H1 (cell line): Measurements from ENCODE around the gene NTRK2. TPM values are rescaled to one million over a fixed set of nuclear protein-coding genes. Genes with fewer than 3 reads are reported as not detected.

Source experiments
- CTCF ChIA-PET: fragments of 300-600 bp; sonication (Branson Sonifier 250); formaldehyde crosslinking; loops from one replicate; lab custom pipeline; 2021; ENCODE audit not compliant: partially characterized antibody; lab: Charles Lee
- POLR2A ChIA-PET: fragments of 300-600 bp; sonication (Branson Sonifier 250); formaldehyde crosslinking; loops from one replicate; lab custom pipeline; 2021; ENCODE audit warnings: inconsistent platforms; ENCODE audit not compliant: partially characterized antibody; lab: Charles Lee
- DNase-seq, 2 experiments: peaks; one replicate each; pipeline versions ENCODE4 v3.0.0 to v3.0.0-alpha.2; 2010 to 2022; ENCODE audit warnings: low spot score in 2 of 2, low read depth in 1 of 2, mixed read lengths in 1 of 2
- FAIRE-seq: peaks from 2 replicates; lab custom pipeline; 2011; peaks lifted over from hg19 to GRCh38; lab: Jason Lieb, UNC
- H2AFZ ChIP-seq: 2 replicates; pipeline ENCODE4 v1.8.1; 2012; ENCODE audit warnings: low read length, inconsistent platforms
- H2AK5ac ChIP-seq: 2 replicates; pipeline ENCODE4 v1.6.1; 2013; ENCODE audit warnings: low read depth, low read length
- H2BK120ac ChIP-seq: replicated peaks from 2 replicates; pipeline ENCODE3; 2013; ENCODE audit warnings: low read depth, low read length, inconsistent platforms
- H2BK12ac ChIP-seq: 2 replicates; pipeline ENCODE4 v1.6.1; 2013; ENCODE audit warnings: low read depth, low read length
- H2BK15ac ChIP-seq: 2 replicates; pipeline ENCODE4 v1.6.1; 2013; ENCODE audit warnings: low read length
- H2BK20ac ChIP-seq: 2 replicates; pipeline ENCODE4 v1.6.1; 2013; ENCODE audit warnings: low read length
- H2BK5ac ChIP-seq: 2 replicates; pipeline ENCODE4 v1.6.1; 2013; ENCODE audit warnings: low read depth, low read length
- H3K14ac ChIP-seq: 2 replicates; pipeline ENCODE4 v1.6.1; 2013; ENCODE audit warnings: inconsistent platforms; ENCODE audit not compliant: insufficient read length
- H3K18ac ChIP-seq: 2 replicates; pipeline ENCODE4 v1.6.1; 2013; ENCODE audit warnings: low read length; ENCODE audit errors: extremely low read depth
- H3K23ac ChIP-seq: 2 replicates; pipeline ENCODE4 v1.6.1; 2013; ENCODE audit warnings: inconsistent platforms; ENCODE audit not compliant: insufficient read length
- H3K23me2 ChIP-seq: 2 replicates; pipeline ENCODE4 v1.6.1; 2013; ENCODE audit warnings: low read depth, low read length
- H3K27ac ChIP-seq: 2 replicates; pipeline ENCODE4 v1.6.1; 2011; ENCODE audit warnings: low read depth, low read length, inconsistent platforms
- H3K27me3 ChIP-seq, 4 experiments: replicated peaks in 1 of 4; 1 replicate in 1 of 4; 2 replicates in 3 of 4; pipeline versions ENCODE4 v1.6.1 to v1.8.1; 2011 to 2013; ENCODE audit warnings: low read length in 3 of 4, mild to moderate bottlenecking in 3 of 4, inconsistent platforms in 2 of 4, mixed read lengths in 2 of 4, moderate library complexity in 1 of 4; ENCODE audit not compliant: control insufficient read depth in 3 of 4, insufficient read depth in 3 of 4; ENCODE audit errors: extremely low read depth in 1 of 4
- H3K36me3 ChIP-seq, 4 experiments: 2 replicates each; pipeline versions ENCODE4 v1.6.1 to v1.8.1; 2011 to 2013; ENCODE audit warnings: mild to moderate bottlenecking in 4 of 4, low read length in 3 of 4, moderate library complexity in 2 of 4, control low read depth in 1 of 4, inconsistent platforms in 1 of 4; ENCODE audit not compliant: insufficient read depth in 4 of 4, control insufficient read depth in 2 of 4
- H3K4ac ChIP-seq: replicated peaks from 2 replicates; pipeline ENCODE3; 2013; ENCODE audit warnings: low read length, low read depth, mixed read lengths, inconsistent platforms; ENCODE audit not compliant: insufficient read length
- H3K4me1 ChIP-seq, 4 experiments: replicated peaks in 1 of 4; 1 replicate in 1 of 4; 2 replicates in 3 of 4; pipeline versions ENCODE4 v1.6.1 to v1.8.1; 2011 to 2013; ENCODE audit warnings: low read length in 3 of 4, inconsistent platforms in 2 of 4, mixed read lengths in 1 of 4; ENCODE audit not compliant: insufficient read depth in 4 of 4, control insufficient read depth in 3 of 4
- H3K4me2 ChIP-seq, 2 experiments: 2 replicates each; pipeline versions ENCODE4 v1.6.1 to v1.8.1; 2011 to 2013; ENCODE audit warnings: low read depth in 2 of 2, low read length in 2 of 2, control low read depth in 1 of 2, inconsistent platforms in 1 of 2, mild to moderate bottlenecking in 1 of 2; ENCODE audit not compliant: insufficient read depth in 1 of 2
- H3K4me3 ChIP-seq, 4 experiments: fragments of 200-600, 300-600 bp in 1 of 4; sonication (generic), shearing (Covaris generic), sonication (Bioruptor Twin) in 1 of 4; 2 replicates each; pipeline versions ENCODE4 v1.5.1 to v1.8.1; 2011 to 2016; ENCODE audit warnings: low read length in 4 of 4, low read depth in 3 of 4, control low read depth in 2 of 4, inconsistent platforms in 2 of 4, mild to moderate bottlenecking in 2 of 4, mixed read lengths in 1 of 4, moderate library complexity in 1 of 4; ENCODE audit not compliant: insufficient read depth in 2 of 4; ENCODE audit errors: extremely low read depth in 1 of 4
- H3K56ac ChIP-seq: replicated peaks from 2 replicates; pipeline ENCODE3; 2013; ENCODE audit warnings: low read depth, mild to moderate bottlenecking, mixed read lengths, low read length, inconsistent platforms; ENCODE audit not compliant: insufficient read length
- H3K79me1 ChIP-seq: 2 replicates; pipeline ENCODE4 v1.6.1; 2013; ENCODE audit warnings: low read depth, low read length, control low read depth
- H3K79me2 ChIP-seq, 2 experiments: 2 replicates each; pipeline versions ENCODE4 v1.6.1 to v1.8.1; 2012 to 2013; ENCODE audit warnings: low read length in 2 of 2, mild to moderate bottlenecking in 2 of 2, inconsistent platforms in 1 of 2; ENCODE audit not compliant: insufficient read depth in 2 of 2, control insufficient read depth in 1 of 2
- H3K9ac ChIP-seq, 4 experiments: replicated peaks in 1 of 4; 1 replicate in 1 of 4; 2 replicates in 3 of 4; pipeline versions ENCODE4 v1.6.1 to v1.8.1; 2011 to 2013; ENCODE audit warnings: low read depth in 3 of 4, low read length in 3 of 4, control low read depth in 2 of 4, mild to moderate bottlenecking in 2 of 4, moderate library complexity in 2 of 4, inconsistent platforms in 1 of 4; ENCODE audit errors: extremely low read depth in 1 of 4
- H3K9me3 ChIP-seq, 2 experiments: 2 replicates each; pipeline versions ENCODE4 v1.6.1 to v1.8.1; 2012 to 2013; ENCODE audit warnings: mild to moderate bottlenecking in 2 of 2, moderate library complexity in 2 of 2, control low read depth in 1 of 2, inconsistent platforms in 1 of 2, low read depth in 1 of 2, low read length in 1 of 2, mixed read lengths in 1 of 2; ENCODE audit not compliant: insufficient read depth in 2 of 2
- H4K20me1 ChIP-seq, 2 experiments: replicated peaks in 1 of 2; 2 replicates each; pipeline versions ENCODE3 to v1.8.1; 2011 to 2013; ENCODE audit warnings: inconsistent platforms in 2 of 2, low read length in 2 of 2, mild to moderate bottlenecking in 1 of 2; ENCODE audit not compliant: insufficient read depth in 2 of 2, control insufficient read depth in 1 of 2
- H4K5ac ChIP-seq: 2 replicates; pipeline ENCODE4 v1.6.1; 2013; ENCODE audit warnings: low read length, low read depth, mixed read lengths, inconsistent platforms; ENCODE audit not compliant: insufficient read length
- H4K8ac ChIP-seq: 2 replicates; pipeline ENCODE4 v1.8.0; 2013; ENCODE audit warnings: mild to moderate bottlenecking, moderate library complexity, low read length, inconsistent platforms; ENCODE audit not compliant: insufficient read depth; ENCODE audit errors: extremely low read depth
- H4K91ac ChIP-seq: replicated peaks from 2 replicates; pipeline ENCODE3; 2013; ENCODE audit warnings: low read length, mixed read lengths, inconsistent platforms; ENCODE audit not compliant: insufficient read length
- ATF3 ChIP-seq: IDR thresholded peaks from 2 replicates; pipeline ENCODE4 v1.6.1; 2011; ENCODE audit warnings: low read depth, mild to moderate bottlenecking, low read length; ENCODE audit not compliant: insufficient read depth
- CHD2 ChIP-seq: IDR thresholded peaks from 2 replicates; pipeline ENCODE4 v1.6.1; 2012; ENCODE audit warnings: low read length, improper control_type of control experiment
- EP300 ChIP-seq, 2 experiments: IDR thresholded peaks; 1 replicate in 1 of 2; 2 replicates in 1 of 2; pipeline ENCODE4 v1.6.1; 2011 to 2012; ENCODE audit warnings: low read depth in 2 of 2, low read length in 2 of 2, mild to moderate bottlenecking in 2 of 2, borderline replicate concordance in 1 of 2, inconsistent platforms in 1 of 2, moderate library complexity in 1 of 2
- EZH2 ChIP-seq: fragments of 200-600 bp; sonication (generic); IDR thresholded peaks from 2 replicates; pipeline ENCODE4 v1.7.1; 2012; ENCODE audit warnings: low read depth, mild to moderate bottlenecking, moderate library complexity, low read length, inconsistent platforms; ENCODE audit not compliant: severe bottlenecking
- KDM1A ChIP-seq: fragments of 200-600, 300-600 bp; sonication (generic); IDR thresholded peaks from 2 replicates; pipeline ENCODE4 v1.7.1; 2016; ENCODE audit warnings: mild to moderate bottlenecking, low read length, borderline replicate concordance
- MAX ChIP-seq: IDR thresholded peaks from 2 replicates; pipeline ENCODE4 v1.6.1; 2012; ENCODE audit warnings: inconsistent platforms
- POLR2A ChIP-seq, 2 experiments: IDR thresholded peaks; 1 replicate in 1 of 2; 2 replicates in 1 of 2; pipeline ENCODE4 v1.6.1; 2011; ENCODE audit warnings: low read depth in 2 of 2, low read length in 2 of 2, mild to moderate bottlenecking in 2 of 2; ENCODE audit errors: control extremely low read depth in 1 of 2
- POU5F1 ChIP-seq: IDR thresholded peaks from 2 replicates; pipeline ENCODE4 v1.6.1; 2011; ENCODE audit warnings: low read depth, mild to moderate bottlenecking, low read length, moderate library complexity
- RBBP5 ChIP-seq: IDR thresholded peaks from 2 replicates; pipeline ENCODE4 v1.7.1; 2012; ENCODE audit warnings: low read depth, mild to moderate bottlenecking, inconsistent platforms, low read length, moderate library complexity, borderline replicate concordance
- RFX5 ChIP-seq: IDR thresholded peaks from 2 replicates; pipeline ENCODE4 v1.6.1; 2011; ENCODE audit warnings: low read depth, low read length, improper control_type of control experiment, borderline replicate concordance
- YY1 ChIP-seq: IDR thresholded peaks from 2 replicates; pipeline ENCODE4 v1.6.1; 2011; ENCODE audit warnings: low read depth, mild to moderate bottlenecking, low read length
- WGBS, 2 experiments: shearing (Covaris generic) in 1 of 2; methylation state at CpG; one replicate each; pipeline versions ENCODE4 v1.1.6 to v1.1.7; 2013 to 2015; ENCODE audit warnings: low lambda C conversion rate in 2 of 2, mixed read lengths in 2 of 2, inconsistent platforms in 1 of 2, low coverage in 1 of 2, missing lambda C conversion rate in 1 of 2; ENCODE audit not compliant: insufficient replicate concordance in 2 of 2, insufficient coverage in 1 of 2, insufficient read length in 1 of 2; ENCODE audit errors: extremely low coverage in 1 of 2, missing lambda C conversion rate in 1 of 2; 5-methylcytosine and 5-hydroxymethylcytosine counted together
- polyA plus RNA-seq, 7 experiments: library from polyadenylated mRNA; depleted of rRNA in 3 of 7; stranded (reverse) in 5 of 7; unstranded in 2 of 7; fragments of >200 nt in 5 of 7; fragments of 200-250 nt in 2 of 7; gene quantifications; 1 replicate in 5 of 7; 2 replicates in 1 of 7; 4 replicates in 1 of 7; pipeline versions ENCODE4 v1.2.1 to v1.2.3, GENCODE V29; 2011 to 2013; ENCODE audit warnings: missing spikeins in 2 of 7, mixed read lengths in 2 of 7
- total RNA-seq: library from RNA; stranded (reverse); fragmentation: NEBNext Ultra II Directional; extraction: Animal tissue kit (Norgen Biotek cat#: 25700); gene quantifications from 2 replicates; pipeline ENCODE4 v1.2.1, GENCODE V29; 2021
- TF ChIP-seq, protein P1 (sequence below): IDR thresholded peaks from 2 replicates; pipeline ENCODE4 v1.6.1; 2012; ENCODE audit warnings: low read length, inconsistent platforms

The NTRK2 gene
- total and polyA plus RNA-seq, 2 of the 8 experiments (the other 6 are each of a cell fraction or from before 2014, with no cell fraction given): 0.03 to 0.04 TPM

DNA sequence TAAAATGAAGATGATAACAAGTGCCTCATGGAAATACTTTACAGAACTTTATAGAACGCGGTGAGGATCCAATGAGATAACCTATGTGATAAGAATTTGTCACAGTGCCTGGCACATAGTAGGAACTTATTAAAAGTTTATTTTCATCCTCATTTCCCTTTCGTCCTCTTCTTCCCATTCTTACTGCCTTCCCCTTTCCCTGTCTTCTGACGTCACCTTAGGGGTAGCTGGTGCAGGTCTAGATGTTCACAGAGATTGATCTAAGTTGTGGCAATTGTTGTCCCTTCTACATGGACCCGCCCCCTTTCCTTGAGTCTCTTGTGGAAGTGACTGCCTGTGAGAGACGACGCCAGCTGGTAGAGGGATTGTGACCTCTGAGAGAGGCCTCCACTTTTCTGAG lies 46.5 kb upstream of the NTRK2 start:
- H2BK20ac ChIP-seq: no peak overlapping the region
- H3K18ac ChIP-seq: no peak overlapping the region
- no peaks in the 10 kb centered on the region for H3K4me1 ChIP-seq
- POLR2A ChIA-PET: no interaction called here
- H3K36me3 ChIP-seq: no peaks in the 10 kb centered on the region
- H3K56ac ChIP-seq: no peak overlapping the region
- H3K4me3 ChIP-seq: no peak overlapping the region
- no peak overlapping the region for H3K14ac ChIP-seq
- H3K4me2 ChIP-seq: no peak overlapping the region
- no peaks in the 10 kb centered on the region for H3K9me3 ChIP-seq
- no peaks in the 10 kb centered on the region for H3K79me1 ChIP-seq
- CTCF ChIA-PET: interaction anchor here (0.9 kb wide), 1 partner anchor 236 kb away, joined by 5 read pairs; no protein-coding TSS in a partner anchor
- H3K27ac ChIP-seq: no peak overlapping the region
- H2BK15ac ChIP-seq: no peak overlapping the region
- H4K91ac ChIP-seq: no peak overlapping the region
- no peak for FAIRE-seq
- DNase-seq: no peak
- no peak overlapping the region for H2BK120ac ChIP-seq
- no peaks in the 10 kb centered on the region for H3K23me2 ChIP-seq
- no peak overlapping the region; the same call in 1 of the 2 replicates for H2AFZ ChIP-seq
- H2AK5ac ChIP-seq: no peak overlapping the region
- 96% methylated on average over 7 of the region's 7 CpGs; no CpG with 5 or more reads in 1 of the 2 experiments for WGBS, 2 experiments
- H3K4ac ChIP-seq: no peak overlapping the region
- no peak overlapping the region for H3K23ac ChIP-seq
- TF ChIP-seq RFX5 (no peak), EZH2 (no peak), CHD2 (no peak), RBBP5 (no peak), MAX (no peak), KDM1A (no peak), POLR2A (IDR thresholded peaks at IDR 0.05; ENCODE audit: control extremely low read depth in 1 of 2, low read depth in 2 of 2, low read length in 2 of 2) (no peak), YY1 (no peak), POU5F1 (no peak), ATF3 (no peak), EP300 (IDR thresholded peaks at IDR 0.05; ENCODE audit: borderline replicate concordance in 1 of 2, low read depth in 2 of 2, low read length in 2 of 2) (no peak)
- TF ChIP-seq, protein P1, sequence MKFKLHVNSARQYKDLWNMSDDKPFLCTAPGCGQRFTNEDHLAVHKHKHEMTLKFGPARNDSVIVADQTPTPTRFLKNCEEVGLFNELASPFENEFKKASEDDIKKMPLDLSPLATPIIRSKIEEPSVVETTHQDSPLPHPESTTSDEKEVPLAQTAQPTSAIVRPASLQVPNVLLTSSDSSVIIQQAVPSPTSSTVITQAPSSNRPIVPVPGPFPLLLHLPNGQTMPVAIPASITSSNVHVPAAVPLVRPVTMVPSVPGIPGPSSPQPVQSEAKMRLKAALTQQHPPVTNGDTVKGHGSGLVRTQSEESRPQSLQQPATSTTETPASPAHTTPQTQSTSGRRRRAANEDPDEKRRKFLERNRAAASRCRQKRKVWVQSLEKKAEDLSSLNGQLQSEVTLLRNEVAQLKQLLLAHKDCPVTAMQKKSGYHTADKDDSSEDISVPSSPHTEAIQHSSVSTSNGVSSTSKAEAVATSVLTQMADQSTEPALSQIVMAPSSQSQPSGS: no peak
- no peak overlapping the region for H2BK5ac ChIP-seq
- no peaks in the 10 kb centered on the region for H3K79me2 ChIP-seq
- H4K20me1 ChIP-seq: no peaks in the 10 kb centered on the region
- H4K8ac ChIP-seq: no peak overlapping the region
- H2BK12ac ChIP-seq: no peak overlapping the region
- H3K27me3 ChIP-seq: no peaks in the 10 kb centered on the region
- no peak overlapping the region for H4K5ac ChIP-seq
- no peak overlapping the region for H3K9ac ChIP-seq
